K562 (cell line): ENCODE data around the gene MPHOSPH9. TPM values are rescaled to one million over a fixed set of nuclear protein-coding genes. Genes with fewer than 3 reads are reported as not detected.

Source experiments
- BHLHE40 ChIP-seq: IDR thresholded peaks from 2 replicates; pipeline ENCODE4 v1.6.1; 2011; ENCODE audit warnings: low read length, improper control_type of control experiment
- CHD7 ChIP-seq: fragments of 200-600 bp; sonication (generic); IDR thresholded peaks from one replicate; pipeline ENCODE4 v1.6.1; 2012; ENCODE audit warnings: mild to moderate bottlenecking, low read depth, low read length, inconsistent platforms
- CREB3 ChIP-seq: fragments of 450-650 bp; conservative IDR thresholded peaks from 2 replicates; pipeline ENCODE4 v1.6.1; 2016; ENCODE audit warnings: missing genetic modification characterization, low read depth, mild to moderate bottlenecking, missing compliant biosample characterization, moderate library complexity
- CTCF ChIP-seq, 3 experiments: IDR thresholded peaks in 2 of 3; conservative IDR thresholded peaks in 1 of 3; 2 replicates each; pipeline ENCODE4 v1.5.1; 2011 to 2012; ENCODE audit warnings: low read length in 3 of 3, mild to moderate bottlenecking in 3 of 3, control low read depth in 2 of 3, improper control_type of control experiment in 1 of 3, inconsistent platforms in 1 of 3, low read depth in 1 of 3, mixed read lengths in 1 of 3, moderate library complexity in 1 of 3; ENCODE audit not compliant: insufficient read depth in 2 of 3
- ESRRA ChIP-seq: fragments of 450-650 bp; IDR thresholded peaks from 2 replicates; pipeline ENCODE4 v1.6.1; 2014; ENCODE audit warnings: low read depth, mild to moderate bottlenecking, moderate library complexity, borderline replicate concordance
- HMG20A ChIP-seq: fragments of 450-650 bp; formaldehyde crosslinking; conservative IDR thresholded peaks from 2 replicates; pipeline ENCODE4 v1.4.0; 2020; ENCODE audit warnings: mild to moderate bottlenecking, mixed read lengths
- KLF16 ChIP-seq: IDR thresholded peaks from 2 replicates; pipeline ENCODE4 v1.6.1; 2016; ENCODE audit warnings: antibody characterized with exemption
- NR2F6 ChIP-seq: fragments of 450-650 bp; formaldehyde crosslinking; IDR thresholded peaks from 2 replicates; pipeline ENCODE4 v1.4.0; 2020; ENCODE audit warnings: mild to moderate bottlenecking
- POLR2AphosphoS2 ChIP-seq: IDR thresholded peaks from 2 replicates; pipeline ENCODE4 v1.6.1; 2012; ENCODE audit warnings: low read length, improper control_type of control experiment
- SP2 ChIP-seq: IDR thresholded peaks from 2 replicates; pipeline ENCODE4 v1.6.1; 2011; ENCODE audit warnings: mild to moderate bottlenecking, low read depth, low read length, moderate library complexity; ENCODE audit not compliant: poor library complexity, severe bottlenecking; ENCODE audit errors: extremely low read depth
- YBX1 ChIP-seq: fragments of 450-650 bp; IDR thresholded peaks from 2 replicates; pipeline ENCODE4 v1.7.1; 2016; ENCODE audit warnings: mild to moderate bottlenecking
- ZNF384 ChIP-seq: IDR thresholded peaks from 2 replicates; pipeline ENCODE4 v1.6.1; 2012; ENCODE audit warnings: low read depth, low read length, improper control_type of control experiment
- ZNF57 ChIP-seq: fragments of 450-650 bp; formaldehyde crosslinking; IDR thresholded peaks from 2 replicates; pipeline ENCODE4 v1.4.0; 2020; ENCODE audit warnings: mild to moderate bottlenecking, moderate library complexity
- polyA plus RNA-seq, 8 experiments: library from polyadenylated mRNA; depleted of rRNA in 4 of 8; stranded (reverse) in 5 of 8; unstranded in 3 of 8; fragments of >200 nt; fragmentation: Nextera tagmentation in 2 of 8; fragmentation: Illumina TruSeq in 1 of 8; extraction: Ambion mirVana in 2 of 8; extraction: Trizol in 1 of 8; gene quantifications; 2 replicates each; pipeline versions ENCODE4 v1.2.1 to v1.2.3, GENCODE V29; 2011 to 2014; ENCODE audit warnings: inconsistent platforms in 1 of 8, missing spikeins in 1 of 8
- total RNA-seq, 7 experiments: library from RNA; depleted of rRNA in 6 of 7; stranded (reverse); fragments of >200 nt in 6 of 7; fragmentation: Illumina TruSeq in 2 of 7; extraction: Trizol in 2 of 7; gene quantifications; 2 replicates each; pipeline versions ENCODE4 v1.2.1 to v1.2.3, GENCODE V29; 2011 to 2021; ENCODE audit warnings: low replicate concordance in 1 of 7

MPHOSPH9 gene
- total and polyA plus RNA-seq, 9 of the 15 experiments (the other 6 are each of a cell fraction or from before 2014, with no cell fraction given) = 14.2 to 103 (median 54.5) TPM

- TF ChIP-seq HMG20A (CRISPR knock-in tag) (no peak), NR2F6 (no peak), POLR2AphosphoS2 (no peak), CREB3 (no peak), ZNF57 (CRISPR knock-in tag) (no peak), BHLHE40 (no peak), CHD7 (no peak), KLF16 (0 out of 2 replicates have a peak, but pooled peaks have one; percentile 30), ZNF384 (no peak), CTCF (IDR thresholded peaks at IDR 0.05 in 2 of 3, conservative IDR thresholded peaks at IDR 0.05 in 1 of 3; ENCODE audit: insufficient read depth in 2 of 3, low read depth in 1 of 3, low read length in 3 of 3) (peak; percentile 65 to 83 (median 74)), YBX1 (no peak), SP2 (no peak), ESRRA (no peak)
Measured at GRCh38 chr12:123237646-123238329, 4.8 kb upstream of the MPHOSPH9 start (continued).
